Effector CD4-positive, alpha-beta T cell (primary cell): ENCODE data around the gene DTNBP1.
"Not testable (repeated sequence)": the region's sequence is repeated elsewhere in the genome, so short reads cannot be mapped to it uniquely, and the experiment has no call there.

ENCODE experiments used
- DNase-seq: peaks from one replicate; pipeline ENCODE4 v3.0.0-alpha.2; 2020

Gene DTNBP1

DNA sequence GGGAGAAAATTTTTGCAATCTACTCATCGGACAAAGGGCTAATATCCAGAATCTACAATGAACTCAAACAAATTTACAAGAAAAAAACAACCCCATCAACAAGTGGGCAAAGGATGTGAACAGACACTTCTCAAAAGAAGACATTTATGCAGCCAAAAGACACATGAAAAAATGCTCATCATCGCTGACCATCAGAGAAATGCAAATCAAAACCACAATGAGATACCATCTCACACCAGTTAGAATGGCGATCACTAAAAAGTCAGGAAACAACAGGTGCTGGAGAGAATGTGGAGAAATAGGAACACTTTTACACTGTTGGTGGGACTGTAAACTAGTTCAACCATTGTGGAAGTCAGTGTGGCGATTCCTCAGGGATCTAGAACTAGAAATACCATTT lies 4.1 kb upstream of the DTNBP1 start:
- DNase-seq = not testable (repeated sequence)

DNA sequence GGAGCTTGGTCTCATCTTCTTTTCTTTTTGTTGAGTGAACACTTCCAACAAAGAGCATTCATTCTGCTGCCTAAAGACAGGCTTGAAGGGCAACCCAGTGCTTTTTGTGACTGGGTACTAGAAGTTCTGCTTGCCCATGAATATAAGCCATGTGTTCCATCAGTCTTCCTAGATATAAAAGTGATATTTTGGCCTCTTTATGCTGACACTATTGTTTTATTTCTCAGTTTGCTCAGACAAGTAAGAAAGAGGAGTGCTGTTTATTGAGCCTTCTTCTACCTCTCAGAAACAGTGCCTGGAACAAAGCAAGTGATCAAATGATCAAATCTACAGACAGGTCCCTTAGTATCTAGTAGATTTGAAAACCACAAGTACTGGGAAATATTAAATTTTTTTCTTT lies 2.4 kb upstream of the DTNBP1 start:
- DNase-seq = no peak

DNA sequence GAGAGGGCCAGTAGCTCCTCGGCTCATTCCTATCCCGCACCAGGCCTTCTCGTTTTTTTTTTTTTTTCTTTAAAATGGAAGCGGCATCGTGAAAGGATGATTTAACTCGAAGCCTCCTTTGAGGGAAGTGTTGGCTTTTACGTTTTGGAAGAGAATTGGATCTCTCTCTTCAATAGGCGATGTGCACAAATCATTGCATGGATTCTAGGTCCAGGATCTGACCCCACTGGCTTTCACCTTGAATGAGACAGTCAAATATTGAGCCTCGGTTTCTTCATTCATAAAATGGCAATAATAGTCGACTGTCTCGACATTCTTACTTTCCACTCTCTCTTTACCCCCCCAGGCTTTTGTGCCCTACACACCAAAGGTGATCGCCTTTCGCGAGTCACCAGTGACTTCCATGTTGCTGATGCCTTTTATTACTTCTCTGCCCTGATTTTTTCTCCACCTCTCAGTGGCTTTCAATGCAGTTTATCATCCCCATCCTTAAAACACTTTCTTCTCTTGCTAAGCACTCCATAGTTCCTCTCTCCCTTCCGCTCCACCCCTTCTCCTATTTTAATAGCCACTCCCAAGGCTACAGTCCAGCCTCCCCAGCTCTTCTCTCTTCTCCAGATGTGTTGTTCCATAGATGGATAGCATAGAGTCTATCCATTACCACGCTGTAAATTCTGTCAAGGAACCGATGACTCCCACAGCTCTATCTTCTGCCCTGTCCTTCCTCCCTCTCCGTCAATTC lies 473 bp upstream of the DTNBP1 start:
- no peak for DNase-seq

DNA sequence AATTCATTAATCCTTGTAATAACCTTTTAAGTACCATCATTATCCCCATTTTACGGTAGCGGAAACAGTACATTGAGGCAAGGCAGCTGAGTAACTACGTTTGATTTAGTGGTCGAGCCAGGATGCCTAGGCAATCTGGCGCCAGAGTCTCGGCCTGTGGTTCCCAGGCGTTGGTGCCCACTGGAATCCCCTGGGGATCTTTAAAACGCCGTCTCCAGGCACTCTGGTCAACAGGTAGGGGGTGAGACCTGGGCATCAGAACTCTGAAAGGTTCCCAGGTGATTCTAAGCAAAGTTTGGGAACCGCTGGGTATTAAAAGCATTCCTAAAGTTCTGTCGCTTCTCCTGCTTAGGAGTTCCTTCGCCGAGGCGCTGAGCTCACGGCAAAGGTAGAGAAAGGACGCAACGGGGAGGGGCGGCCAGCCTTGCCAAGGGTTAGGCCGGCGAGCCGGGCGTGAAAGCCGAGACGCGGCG lies 939 bp downstream of the DTNBP1 start:
- no peak for DNase-seq

DNA sequence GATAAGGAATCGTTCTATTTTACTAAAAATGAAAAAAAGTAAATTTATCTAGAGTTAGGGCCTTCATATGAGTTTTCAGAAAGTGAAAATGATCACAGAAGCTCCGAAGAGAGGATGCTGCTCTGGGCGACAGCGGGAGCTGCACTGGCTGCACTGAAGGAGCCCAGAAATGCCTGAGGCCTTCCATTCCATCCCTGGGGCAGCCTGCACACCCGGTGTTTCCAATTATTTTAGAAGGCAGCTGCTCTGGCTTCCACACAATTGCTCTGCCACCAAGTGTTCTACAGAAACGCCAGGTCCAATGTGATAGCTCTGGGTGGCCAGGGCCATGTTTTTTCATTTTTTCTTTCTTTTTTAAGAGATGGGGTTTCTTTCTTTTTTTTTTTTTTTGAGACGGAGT lies 3.6 kb downstream of the DTNBP1 start:
- no peak for DNase-seq

DNA sequence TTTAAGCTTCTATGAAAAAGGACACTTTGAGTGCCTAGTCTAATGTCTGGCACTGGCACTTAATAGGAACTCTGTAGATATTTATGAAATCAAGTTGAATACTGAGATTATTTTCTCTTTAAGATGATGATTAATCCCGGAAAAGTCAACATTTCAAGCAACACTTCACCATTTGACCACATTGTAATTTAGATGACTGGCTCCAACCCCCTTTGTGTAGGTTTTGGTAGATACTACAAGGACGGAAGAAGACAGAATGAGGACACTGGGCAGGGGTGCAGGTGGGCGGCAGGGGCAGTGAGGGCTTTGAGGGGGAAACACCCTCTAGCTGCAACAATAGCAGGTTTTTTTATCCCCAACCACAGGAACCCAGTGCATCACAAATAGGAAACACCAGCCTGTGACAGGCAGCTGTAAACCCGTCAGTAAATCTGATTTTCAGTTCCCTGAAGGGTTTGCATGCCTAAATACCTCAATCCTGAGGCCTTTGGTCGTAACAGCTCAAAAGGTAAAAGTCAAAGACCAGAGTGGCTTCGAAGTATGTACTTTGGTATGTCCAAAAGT lies 4.6 kb downstream of the DTNBP1 start:
- DNase-seq = no peak

DNA sequence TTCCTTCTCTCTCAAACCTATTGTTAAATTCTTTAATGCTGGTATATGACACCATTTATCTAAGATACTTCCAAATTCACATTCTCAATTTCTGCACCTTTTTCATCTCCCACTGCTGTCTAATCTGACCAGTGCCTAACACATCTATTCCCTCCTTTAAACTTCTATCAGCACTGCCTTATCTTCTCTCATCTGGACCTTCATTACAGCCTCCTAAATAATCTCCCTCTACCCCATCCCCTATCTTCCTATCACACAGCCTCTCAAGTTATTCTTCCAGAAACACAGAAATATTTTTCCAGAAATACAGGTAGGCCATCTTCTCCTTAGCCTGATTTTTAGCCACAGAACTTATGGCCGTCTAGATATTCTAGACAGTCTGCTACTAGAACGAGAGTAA lies 5.5 kb downstream of the DTNBP1 start:
- no peak for DNase-seq

DNA sequence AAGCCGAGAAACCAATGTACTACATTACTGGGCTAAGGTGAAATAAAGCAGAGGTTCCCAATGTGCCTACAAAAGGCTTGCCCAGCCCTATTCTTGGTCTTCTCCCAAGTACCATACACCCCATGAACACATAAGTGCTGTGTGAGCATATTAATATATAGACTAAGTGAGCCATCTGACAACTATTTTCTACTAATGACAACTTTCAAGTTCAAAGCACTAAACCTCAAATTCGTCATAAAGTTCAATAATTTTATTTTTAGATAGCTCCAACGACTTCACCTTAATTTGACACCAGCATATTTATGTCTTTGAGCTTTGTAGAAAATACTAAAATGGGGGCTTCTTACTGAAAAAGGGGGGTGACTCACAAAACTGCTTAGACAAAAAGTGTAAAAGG lies 6.7 kb downstream of the DTNBP1 start:
- no peak for DNase-seq

DNA sequence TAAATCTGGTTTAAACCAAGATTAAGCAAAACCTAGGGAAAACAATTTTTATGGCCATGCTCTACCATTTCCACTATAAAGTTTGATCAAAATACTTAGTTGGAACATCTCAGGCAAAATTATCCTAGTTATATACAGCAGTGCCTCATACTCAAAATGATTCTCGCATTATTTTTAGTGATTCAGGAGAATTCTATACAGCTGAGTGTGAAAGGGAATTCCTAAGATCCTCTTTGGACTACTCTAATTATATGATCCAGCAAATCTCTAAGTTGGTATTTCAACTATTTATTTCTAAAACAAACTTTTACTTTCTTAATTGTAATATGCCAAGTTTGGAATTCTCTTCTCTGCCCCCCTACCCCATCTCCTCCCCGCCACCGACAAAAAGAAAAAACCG lies 8.6 kb downstream of the DTNBP1 start:
- no peak for DNase-seq

DNA sequence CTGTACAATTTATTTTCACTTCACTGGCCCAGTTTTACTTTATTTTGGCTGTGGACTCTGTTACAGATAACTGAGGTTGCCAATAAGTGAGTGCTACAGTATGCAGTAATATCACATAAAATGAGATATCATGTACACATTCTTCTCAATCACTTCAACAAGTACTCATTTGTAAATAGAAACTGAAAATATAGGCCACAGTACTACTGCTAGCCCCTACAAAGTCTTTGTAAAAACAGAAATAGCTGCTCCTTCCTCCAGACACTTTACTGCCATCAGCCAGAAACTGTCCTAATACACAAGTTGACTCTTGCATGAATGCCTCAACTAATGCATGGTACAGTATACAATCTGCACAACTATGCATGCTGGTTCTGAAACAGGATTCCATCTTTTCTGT lies 9.2 kb downstream of the DTNBP1 start:
- no peak for DNase-seq

DNA sequence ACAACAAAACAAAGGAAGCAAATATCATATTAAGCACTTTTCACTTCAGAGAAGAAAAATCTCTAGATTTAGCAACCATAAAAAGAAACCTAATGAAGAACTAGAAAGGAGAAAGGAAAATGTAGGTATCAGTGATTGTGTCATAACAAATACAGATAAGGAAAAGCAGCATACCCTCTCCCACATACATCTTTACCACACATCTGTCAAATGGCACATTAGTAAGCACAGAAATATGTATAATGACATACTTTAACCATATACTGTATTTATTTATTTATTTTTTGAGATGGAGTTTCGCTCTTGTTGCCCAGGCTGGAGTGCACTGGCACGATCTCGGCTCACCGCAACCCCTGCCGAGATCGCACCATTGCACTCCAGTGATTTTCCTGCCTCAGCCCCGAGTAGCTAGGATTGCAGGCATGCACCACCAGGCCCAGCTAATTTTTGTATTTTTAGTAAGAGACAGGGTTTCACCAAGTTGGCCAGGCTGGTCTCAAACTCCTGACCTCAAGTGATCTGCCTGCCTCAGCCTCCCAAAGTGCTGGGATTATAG lies 12.7 kb downstream of the DTNBP1 start:
- not testable (repeated sequence) for DNase-seq

DNA sequence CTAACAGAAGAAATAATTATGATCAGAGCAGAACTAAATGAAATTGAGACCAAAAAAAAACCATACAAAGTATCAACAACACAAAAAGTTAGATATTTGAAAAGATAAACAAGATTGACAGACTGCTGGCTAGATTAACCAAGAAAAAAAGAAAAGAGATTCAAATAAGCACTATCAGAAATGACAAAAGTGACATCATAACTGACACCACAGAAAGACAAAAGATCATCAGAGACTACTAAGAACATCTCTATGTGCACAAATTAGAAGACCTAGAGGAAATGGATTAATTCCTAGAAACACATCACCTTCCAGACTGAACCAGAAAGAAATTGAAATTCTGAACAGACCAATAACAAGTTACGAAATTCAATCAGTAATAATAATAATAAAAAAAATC lies 17.9 kb downstream of the DTNBP1 start:
- DNase-seq = no peak

DNA sequence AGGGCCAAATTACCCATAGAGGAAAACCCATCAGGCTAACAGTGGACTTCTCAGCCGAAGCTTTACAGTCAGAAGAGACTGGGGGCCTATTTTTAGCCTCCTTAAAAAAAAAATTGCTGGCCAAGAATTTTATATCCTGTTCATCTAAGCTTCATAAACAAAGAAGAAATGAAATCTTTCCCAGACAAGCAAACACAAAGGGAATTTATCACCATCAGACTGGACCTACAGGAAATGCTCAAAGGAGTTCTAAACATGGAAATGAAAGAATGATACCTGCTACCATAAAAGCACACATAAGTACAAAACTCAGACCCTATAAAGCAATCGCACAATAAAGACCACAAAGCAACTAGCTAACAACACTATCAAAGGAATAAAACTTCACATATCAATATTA lies 19.3 kb downstream of the DTNBP1 start:
- no peak for DNase-seq

DNA sequence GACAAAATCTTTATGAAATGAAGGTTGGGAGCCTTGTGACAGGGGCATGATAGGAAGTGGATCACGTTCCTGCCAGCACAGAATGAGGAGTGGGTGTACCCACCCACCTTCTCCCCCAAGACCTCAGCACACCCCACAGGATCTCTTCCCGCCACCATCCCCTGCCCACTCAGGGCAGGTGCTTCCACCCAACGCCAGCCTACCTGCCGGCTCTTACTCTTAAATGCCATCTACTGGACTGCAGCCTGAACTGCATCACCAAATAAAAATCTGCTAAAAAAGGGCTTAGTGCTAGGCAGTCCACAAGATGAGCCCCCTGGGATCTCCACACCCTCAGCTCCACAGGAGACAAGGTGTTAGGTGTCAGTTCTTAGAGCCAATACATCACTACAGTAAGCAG lies 20.6 kb downstream of the DTNBP1 start:
- DNase-seq = no peak

DNA sequence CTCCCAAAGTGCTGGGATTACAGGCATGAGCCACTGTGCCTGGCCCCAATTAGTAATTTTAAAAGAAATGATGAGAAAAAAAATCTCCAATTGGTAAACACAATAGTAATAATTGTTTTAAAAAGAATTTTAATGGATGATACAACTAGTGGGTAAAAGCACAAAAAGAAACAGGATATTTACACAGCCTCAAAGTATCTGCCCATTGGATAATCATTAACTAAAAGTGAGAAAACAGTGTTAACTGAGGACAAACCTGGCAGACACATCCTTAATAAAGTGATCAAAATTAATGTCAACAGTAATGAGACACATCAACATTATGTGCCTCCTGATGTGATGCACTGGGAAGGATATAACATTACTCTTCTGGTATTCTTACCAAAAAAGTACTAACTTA lies 24.5 kb downstream of the DTNBP1 start:
- DNase-seq = no peak

DNA sequence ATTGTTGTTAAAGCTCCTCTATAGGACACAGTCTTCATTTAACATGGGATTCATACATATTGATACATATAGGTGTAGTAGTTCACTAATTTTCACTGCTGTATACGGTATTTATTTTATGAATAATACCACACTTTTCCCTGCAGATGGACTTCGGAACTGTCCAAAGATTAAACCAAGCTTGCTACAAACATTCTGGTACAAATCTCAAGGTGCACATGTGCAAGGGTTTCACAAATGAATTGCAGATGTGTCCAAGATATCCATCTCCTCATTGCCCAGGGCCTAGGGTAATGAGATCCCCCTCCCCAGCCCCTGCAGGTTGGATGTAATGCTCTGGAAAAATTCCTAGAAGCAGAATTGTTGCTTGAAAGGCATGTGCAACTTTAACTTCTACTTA lies 31.4 kb downstream of the DTNBP1 start:
- no peak for DNase-seq

DNA sequence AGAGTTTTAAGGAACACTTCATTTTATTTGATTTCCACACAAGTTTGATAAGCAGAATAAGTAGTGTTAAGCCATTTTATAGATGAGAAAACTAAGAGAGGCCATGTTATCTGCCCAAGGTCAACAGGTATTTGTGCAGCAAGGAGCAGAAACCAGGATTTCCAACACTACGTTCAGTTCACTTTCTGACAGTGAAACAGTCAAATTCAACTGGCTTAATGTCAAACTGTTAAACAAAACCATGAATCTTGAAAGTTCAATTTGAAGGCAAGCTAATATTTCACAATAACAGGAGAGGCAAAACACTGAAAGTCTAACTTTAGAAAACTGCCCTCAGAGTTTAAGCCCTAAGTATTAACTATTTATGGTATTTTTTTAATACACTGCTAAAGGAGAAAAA lies 32.6 kb downstream of the DTNBP1 start:
- DNase-seq = no peak

DNA sequence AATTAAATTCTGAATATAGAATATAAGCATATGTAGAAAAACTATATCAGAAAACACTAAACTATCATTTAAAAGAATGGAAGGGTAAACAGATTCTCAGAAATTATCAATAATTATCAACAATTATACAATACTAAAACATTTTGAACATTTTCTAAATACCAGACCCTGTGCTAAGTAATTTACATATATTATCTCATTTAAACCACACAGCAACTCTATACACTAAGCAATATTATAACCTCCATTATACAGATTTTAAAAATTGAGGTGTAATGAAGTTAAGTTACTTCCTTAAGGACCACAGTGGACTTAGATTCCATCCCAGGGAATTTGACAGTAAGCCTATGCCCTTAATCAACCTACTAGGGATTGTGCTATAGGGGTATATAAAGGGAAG lies 33.3 kb downstream of the DTNBP1 start:
- no peak for DNase-seq

DNA sequence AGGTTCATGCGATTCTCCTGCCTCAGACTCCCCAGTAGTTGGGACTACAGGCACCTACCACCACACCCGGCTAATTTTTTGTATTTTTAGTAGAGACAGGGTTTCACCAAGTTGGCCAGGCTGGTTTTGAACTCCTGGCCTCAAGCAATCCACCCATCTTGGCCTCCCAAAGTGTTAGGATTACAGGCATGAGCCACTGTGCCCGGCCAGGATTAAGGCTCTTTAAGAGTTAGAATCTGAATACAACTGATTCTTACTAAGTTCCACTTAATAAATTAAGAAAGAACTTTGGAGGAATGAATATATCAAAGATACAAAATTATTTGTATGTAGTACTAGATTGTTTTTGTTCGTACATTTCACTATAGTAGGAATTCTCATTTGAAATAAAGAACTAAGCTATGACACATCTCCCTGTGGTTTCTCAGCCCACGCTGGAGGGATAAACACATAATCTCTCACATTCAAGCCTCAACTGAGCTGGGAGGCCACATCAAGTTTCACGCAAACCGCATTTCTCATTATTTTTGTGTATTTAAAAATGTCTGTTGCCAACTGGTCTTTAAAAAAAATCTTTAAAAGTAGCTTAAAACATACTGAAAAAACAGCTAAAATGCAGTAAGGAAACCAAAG lies 34.2 kb downstream of the DTNBP1 start:
- DNase-seq = no peak

DNA sequence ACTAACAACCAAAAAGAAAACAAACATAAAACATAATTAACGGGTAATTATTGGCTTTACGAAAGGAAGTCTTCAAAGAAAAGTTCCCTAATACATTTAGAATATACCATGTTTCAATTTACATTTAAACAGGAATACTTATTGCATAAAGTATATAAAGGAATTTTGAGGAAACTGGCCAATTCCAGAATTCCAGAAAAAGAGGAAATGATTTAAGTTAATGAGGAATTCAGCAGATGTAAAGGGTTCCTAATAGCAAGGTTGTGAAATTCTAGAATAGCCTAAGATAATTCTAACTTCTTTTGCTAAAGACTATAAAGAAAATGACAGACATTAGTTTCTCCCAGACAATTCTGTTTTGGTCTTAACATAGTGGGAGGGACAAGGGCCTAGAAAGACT lies 35.0 kb downstream of the DTNBP1 start:
- no peak for DNase-seq

DNA sequence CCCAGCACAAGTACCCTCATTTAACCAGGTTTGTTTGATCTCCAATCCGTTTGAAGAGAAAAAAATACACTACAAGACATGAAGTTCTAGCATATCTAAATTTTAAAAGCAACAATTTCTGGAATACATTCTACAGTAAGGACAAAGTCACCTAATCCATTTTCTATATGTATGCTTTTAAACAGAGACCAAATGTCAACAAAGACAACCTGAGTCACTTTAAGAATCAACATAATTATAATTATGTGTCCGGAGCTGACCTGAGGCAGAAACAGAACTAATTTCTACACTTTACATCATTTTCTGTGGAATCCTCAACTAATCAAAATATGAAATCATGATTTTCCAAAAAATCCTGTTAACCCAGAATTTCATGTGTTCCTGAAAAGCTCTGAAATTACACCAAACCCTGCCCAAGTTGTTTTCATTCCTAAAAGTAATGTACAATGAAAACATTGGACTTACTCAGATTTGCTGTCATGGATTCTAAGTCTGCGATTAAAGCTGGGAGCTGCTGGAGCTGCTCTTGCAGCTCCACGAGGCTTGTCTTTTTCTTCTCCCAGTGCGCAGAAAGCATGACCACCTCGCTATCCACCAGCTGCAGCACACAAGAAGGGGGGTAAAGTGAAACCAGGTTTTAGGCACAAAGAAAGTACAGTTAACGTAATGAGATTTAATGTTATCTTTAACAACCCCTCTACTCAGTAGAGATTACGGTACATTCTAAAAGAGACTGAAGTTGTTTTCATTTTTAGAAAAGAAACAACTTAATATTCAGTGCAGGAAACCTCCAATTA lies 35.8 kb downstream of the DTNBP1 start:
- DNase-seq = no peak

DNA sequence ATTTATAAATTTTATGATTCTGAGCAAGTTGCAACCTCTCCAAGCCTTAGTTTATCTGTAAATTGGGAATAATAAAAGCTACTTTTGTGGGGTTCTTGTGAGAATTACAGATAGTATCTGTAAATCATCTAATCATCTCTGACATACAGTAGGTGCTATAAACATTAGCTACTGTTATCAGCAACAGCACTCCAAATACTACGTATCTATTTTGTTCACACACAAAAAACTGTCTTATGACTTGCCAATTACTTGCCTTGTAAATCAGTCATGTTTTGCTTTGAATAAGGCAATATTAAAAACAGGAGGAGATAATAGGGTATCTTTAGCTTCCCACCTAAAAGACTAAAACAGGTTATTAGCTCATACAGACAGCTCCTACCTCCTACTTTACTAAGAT lies 36.7 kb downstream of the DTNBP1 start:
- DNase-seq = no peak
